Kidney (tissue), 14 donors: Measurements from ENCODE around the gene APLN. TPM values are rescaled to one million over a fixed set of nuclear protein-coding genes. Genes with fewer than 3 reads are reported as not detected.

ENCODE experiments used
- DNase-seq, 5 donors: peaks; one replicate each; pipeline ENCODE4 v3.0.0-alpha.2; 2013 to 2020
- FAIRE-seq: peaks from 2 replicates; lab custom pipeline; 2012; peaks lifted over from hg19 to GRCh38; lab: Jason Lieb, UNC
- H3K27ac ChIP-seq, 2 donors: one replicate each; pipeline ENCODE4 v1.7.0; 2013; ENCODE audit warnings: low read depth in 2 of 2, low read length in 2 of 2, inconsistent platforms in 1 of 2
- H3K27me3 ChIP-seq: one replicate; pipeline ENCODE4 v1.7.1; 2013; ENCODE audit warnings: low read length, inconsistent platforms; ENCODE audit not compliant: control insufficient read depth, insufficient read depth
- H3K36me3 ChIP-seq, 3 donors: one replicate each; pipeline versions ENCODE4 v1.7.0 to v1.7.1; 2013; ENCODE audit warnings: low read length in 3 of 3, control low read depth in 1 of 3, inconsistent platforms in 1 of 3; ENCODE audit not compliant: insufficient read depth in 3 of 3, control insufficient read depth in 2 of 3
- H3K4me1 ChIP-seq, 3 donors: one replicate each; pipeline versions ENCODE4 v1.7.0 to v1.7.1; 2013; ENCODE audit warnings: low read length in 3 of 3, inconsistent platforms in 1 of 3, low read depth in 1 of 3; ENCODE audit not compliant: control insufficient read depth in 2 of 3, insufficient read depth in 2 of 3
- H3K4me3 ChIP-seq, 3 donors: one replicate each; pipeline versions ENCODE4 v1.7.0 to v1.8.1; 2013; ENCODE audit warnings: low read length in 3 of 3, control low read depth in 1 of 3, inconsistent platforms in 1 of 3
- H3K9ac ChIP-seq, 3 donors: one replicate each; pipeline versions ENCODE4 v1.7.0 to v1.7.1; 2013; ENCODE audit warnings: low read length in 3 of 3, control low read depth in 1 of 3, inconsistent platforms in 1 of 3
- H3K9me3 ChIP-seq, 3 donors: one replicate each; pipeline versions ENCODE4 v1.7.0 to v1.7.1; 2013; ENCODE audit warnings: low read length in 3 of 3, control low read depth in 1 of 3, inconsistent platforms in 1 of 3; ENCODE audit not compliant: control insufficient read depth in 2 of 3, insufficient read depth in 1 of 3
- CTCF ChIP-seq: IDR thresholded peaks from 3 replicates; pipeline ENCODE4 v1.5.1; 2012; ENCODE audit warnings: mild to moderate bottlenecking, moderate library complexity, borderline replicate concordance; ENCODE audit not compliant: insufficient read depth; ENCODE audit errors: extremely low read depth
- intact Hi-C: fragments of 100-400 bp; cut with DNase I; formaldehyde crosslinking; loops from one replicate; pipeline ENCODE4 v1.11.1; 2022
- polyA plus RNA-seq: library from polyadenylated mRNA; stranded (reverse); fragments of 350-450 nt; fragmentation: Illumina TruSeq; extraction: RNeasy Lipid Tissue Mini Kit (QIAGEN cat#74804); gene quantifications from one replicate; pipeline ENCODE4 v1.2.3, GENCODE V29; 2014; ENCODE audit warnings: low read depth, low replicate concordance; ENCODE audit not compliant: insufficient read depth
- total RNA-seq: library from RNA; stranded (reverse); fragmentation: NEBNext Ultra II Directional; extraction: Animal tissue kit (Norgen Biotek cat#: 25700); gene quantifications from one replicate; pipeline ENCODE4 v1.2.1, GENCODE V29; 2021
- donor health status: control.
- donor health status: control.
- donor health status: control.
- donor health status: control.
- donor health status: control.
- donor health status: DM: yes; HTN: yes; CAD: no.
- donor health status: Normal renal cell carcinoma (clear cell type).

The APLN gene
- total and polyA plus RNA-seq, 2 donors from 2014 or later: 0.31 to 9.9 TPM

GRCh38 chrX:129642641-129643040 lies 12.1 kb downstream of the APLN start:
- no peak overlapping the region for H3K4me3 ChIP-seq
- no peaks in the 10 kb centered on the region for H3K27me3 ChIP-seq
- intact Hi-C loops: no loop called here
- H3K9me3 ChIP-seq: no peaks in the 10 kb centered on the region
- no peak overlapping the region for H3K9ac ChIP-seq
- H3K4me1 ChIP-seq: no peaks in the 10 kb centered on the region
- H3K36me3 ChIP-seq: no peaks in the 10 kb centered on the region
- DNase-seq: peak in 1 of 5 donors; percentile 39
- no peak for TF ChIP-seq CTCF
- no peak for FAIRE-seq
- H3K27ac ChIP-seq: no peak overlapping the region

- intact Hi-C loops: no loop called here
- FAIRE-seq: no peak
- H3K36me3 ChIP-seq: no peaks in the 10 kb centered on the region
- H3K4me3 ChIP-seq: no peak overlapping the region
- no peaks in the 10 kb centered on the region for H3K27me3 ChIP-seq
- no peak for DNase-seq
- H3K9ac ChIP-seq: no peak overlapping the region
- H3K4me1 ChIP-seq: no peaks in the 10 kb centered on the region
- no peak for TF ChIP-seq CTCF
- H3K9me3 ChIP-seq: no peaks in the 10 kb centered on the region
- H3K27ac ChIP-seq: no peak overlapping the region
These were observed 12.8 kb downstream of the APLN start for GRCh38 chrX:129641941-129642340.

- Histone ChIP-seq H3K36me3 (no peaks in the 10 kb centered on the region), H3K9ac (no peak overlapping the region), H3K27me3 (no peaks in the 10 kb centered on the region), H3K4me1 (no peaks in the 10 kb centered on the region), H3K9me3 (no peaks in the 10 kb centered on the region), H3K4me3 (no peak overlapping the region), H3K27ac (no peak overlapping the region)
- no peak for FAIRE-seq
- intact Hi-C loops: no loop called here
- no peak for TF ChIP-seq CTCF
- DNase-seq: no peak
These were observed 13.3 kb downstream of the APLN start for GRCh38 chrX:129641469-129641868.

GRCh38 chrX:129640737-129641136 lies 14.0 kb downstream of the APLN start:
- intact Hi-C loops: no loop called here
- DNase-seq: no peak

More at GRCh38 chrX:129640737-129641136, 14.0 kb downstream of the APLN start:
- Histone ChIP-seq H3K36me3 (no peaks in the 10 kb centered on the region), H3K4me3 (no peak overlapping the region), H3K4me1 (no peaks in the 10 kb centered on the region), H3K9me3 (no peaks in the 10 kb centered on the region), H3K27ac (no peak overlapping the region), H3K9ac (no peak overlapping the region), H3K27me3 (no peaks in the 10 kb centered on the region)
- no peak for FAIRE-seq
- TF ChIP-seq CTCF: no peak
